HG02943 (cell line): ENCODE results near the gene MYO1D.

ENCODE experiments used
- ATAC-seq: cut with Tn5 transposase; IDR thresholded peaks from one replicate; pipeline ENCODE4 v1.9.1; 2021; ENCODE audit warnings: mild to moderate bottlenecking, low read depth, moderate library complexity; ENCODE audit not compliant: unreplicated experiment

MYO1D gene

GRCh38 chr17:32446949-32447348, 430.0 kb downstream of the MYO1D start:
- no peak for ATAC-seq

GRCh38 chr17:32445971-32446370, 431.0 kb downstream of the MYO1D start:
- ATAC-seq = no peak

DNA sequence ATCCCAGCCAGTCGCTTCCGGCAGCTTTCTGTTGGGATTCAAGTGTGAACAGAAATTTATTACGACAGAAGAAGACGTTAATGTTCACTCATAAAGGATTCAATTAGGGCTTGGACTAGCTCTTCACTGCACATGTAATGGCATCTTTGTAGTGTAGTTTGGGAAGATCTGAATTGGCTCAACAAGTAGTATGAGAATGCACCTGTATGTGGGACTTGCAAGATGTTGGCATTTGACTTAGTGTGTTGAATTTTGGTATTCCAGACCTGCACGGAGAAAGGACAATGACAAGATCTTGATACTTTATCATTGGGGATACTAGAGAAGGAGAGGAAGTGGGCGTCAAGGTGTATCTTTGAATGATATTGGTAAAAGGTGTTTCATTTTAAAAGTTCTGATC, 431.4 kb downstream of the MYO1D start:
- no peak for ATAC-seq

DNA sequence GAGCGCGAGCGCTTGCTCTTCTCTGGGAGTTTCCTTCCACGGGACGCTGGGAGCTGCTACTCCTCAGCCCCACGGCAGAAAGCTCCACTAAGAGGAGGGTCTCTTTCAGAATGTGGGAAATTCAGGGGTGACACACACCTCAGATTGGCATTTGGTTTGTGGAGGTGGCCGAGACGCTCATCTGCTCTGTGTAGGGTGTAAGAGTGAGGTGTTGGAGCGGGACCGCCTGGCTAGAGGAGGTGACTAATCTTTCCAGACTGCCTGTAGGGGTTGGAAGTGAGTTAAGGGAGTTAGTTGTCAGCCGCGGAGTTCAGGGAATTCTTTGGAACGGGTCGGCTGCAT, 431.9 kb downstream of the MYO1D start:
- ATAC-seq = peak; percentile 14

GRCh38 chr17:32444301-32445073, 432.4 kb downstream of the MYO1D start, which contains the start of gene PSMD11:
TSS of gene PSMD11 (plus strand) at chr17:32444510. CDS start at chr17:32444524, 14 bp downstream.
- ATAC-seq = peak; percentile 89

- peak; percentile 4 for ATAC-seq
Measured at GRCh38 chr17:32443827-32444300, 433.1 kb downstream of the MYO1D start.
